H1 (cell line): ENCODE results near the gene ABCA2. TPM values are rescaled to one million over a fixed set of nuclear protein-coding genes. Genes with fewer than 3 reads are reported as not detected.

Experiments
- CTCF ChIA-PET: fragments of 300-600 bp; sonication (Branson Sonifier 250); formaldehyde crosslinking; loops from one replicate; lab custom pipeline; 2021; ENCODE audit not compliant: partially characterized antibody; lab: Charles Lee
- POLR2A ChIA-PET: fragments of 300-600 bp; sonication (Branson Sonifier 250); formaldehyde crosslinking; loops from one replicate; lab custom pipeline; 2021; ENCODE audit warnings: inconsistent platforms; ENCODE audit not compliant: partially characterized antibody; lab: Charles Lee
- DNase-seq, 2 experiments: peaks; one replicate each; pipeline versions ENCODE4 v3.0.0 to v3.0.0-alpha.2; 2010 to 2022; ENCODE audit warnings: low spot score in 2 of 2, low read depth in 1 of 2, mixed read lengths in 1 of 2
- FAIRE-seq: peaks from 2 replicates; lab custom pipeline; 2011; peaks lifted over from hg19 to GRCh38; lab: Jason Lieb, UNC
- H2AFZ ChIP-seq: 2 replicates; pipeline ENCODE4 v1.8.1; 2012; ENCODE audit warnings: low read length, inconsistent platforms
- H2AK5ac ChIP-seq: 2 replicates; pipeline ENCODE4 v1.6.1; 2013; ENCODE audit warnings: low read depth, low read length
- H2BK120ac ChIP-seq: replicated peaks from 2 replicates; pipeline ENCODE3; 2013; ENCODE audit warnings: low read depth, low read length, inconsistent platforms
- H2BK12ac ChIP-seq: 2 replicates; pipeline ENCODE4 v1.6.1; 2013; ENCODE audit warnings: low read depth, low read length
- H2BK15ac ChIP-seq: 2 replicates; pipeline ENCODE4 v1.6.1; 2013; ENCODE audit warnings: low read length
- H2BK20ac ChIP-seq: 2 replicates; pipeline ENCODE4 v1.6.1; 2013; ENCODE audit warnings: low read length
- H2BK5ac ChIP-seq: 2 replicates; pipeline ENCODE4 v1.6.1; 2013; ENCODE audit warnings: low read depth, low read length
- H3K14ac ChIP-seq: 2 replicates; pipeline ENCODE4 v1.6.1; 2013; ENCODE audit warnings: inconsistent platforms; ENCODE audit not compliant: insufficient read length
- H3K18ac ChIP-seq: 2 replicates; pipeline ENCODE4 v1.6.1; 2013; ENCODE audit warnings: low read length; ENCODE audit errors: extremely low read depth
- H3K23ac ChIP-seq: 2 replicates; pipeline ENCODE4 v1.6.1; 2013; ENCODE audit warnings: inconsistent platforms; ENCODE audit not compliant: insufficient read length
- H3K23me2 ChIP-seq: 2 replicates; pipeline ENCODE4 v1.6.1; 2013; ENCODE audit warnings: low read depth, low read length
- H3K27ac ChIP-seq: 2 replicates; pipeline ENCODE4 v1.6.1; 2011; ENCODE audit warnings: low read depth, low read length, inconsistent platforms
- H3K27me3 ChIP-seq, 4 experiments: replicated peaks in 1 of 4; 1 replicate in 1 of 4; 2 replicates in 3 of 4; pipeline versions ENCODE4 v1.6.1 to v1.8.1; 2011 to 2013; ENCODE audit warnings: low read length in 3 of 4, mild to moderate bottlenecking in 3 of 4, inconsistent platforms in 2 of 4, mixed read lengths in 2 of 4, moderate library complexity in 1 of 4; ENCODE audit not compliant: control insufficient read depth in 3 of 4, insufficient read depth in 3 of 4; ENCODE audit errors: extremely low read depth in 1 of 4
- H3K36me3 ChIP-seq, 4 experiments: 2 replicates each; pipeline versions ENCODE4 v1.6.1 to v1.8.1; 2011 to 2013; ENCODE audit warnings: mild to moderate bottlenecking in 4 of 4, low read length in 3 of 4, moderate library complexity in 2 of 4, control low read depth in 1 of 4, inconsistent platforms in 1 of 4; ENCODE audit not compliant: insufficient read depth in 4 of 4, control insufficient read depth in 2 of 4
- H3K4ac ChIP-seq: replicated peaks from 2 replicates; pipeline ENCODE3; 2013; ENCODE audit warnings: low read length, low read depth, mixed read lengths, inconsistent platforms; ENCODE audit not compliant: insufficient read length
- H3K4me1 ChIP-seq, 4 experiments: replicated peaks in 1 of 4; 1 replicate in 1 of 4; 2 replicates in 3 of 4; pipeline versions ENCODE4 v1.6.1 to v1.8.1; 2011 to 2013; ENCODE audit warnings: low read length in 3 of 4, inconsistent platforms in 2 of 4, mixed read lengths in 1 of 4; ENCODE audit not compliant: insufficient read depth in 4 of 4, control insufficient read depth in 3 of 4
- H3K4me2 ChIP-seq, 2 experiments: 2 replicates each; pipeline versions ENCODE4 v1.6.1 to v1.8.1; 2011 to 2013; ENCODE audit warnings: low read depth in 2 of 2, low read length in 2 of 2, control low read depth in 1 of 2, inconsistent platforms in 1 of 2, mild to moderate bottlenecking in 1 of 2; ENCODE audit not compliant: insufficient read depth in 1 of 2
- H3K4me3 ChIP-seq, 4 experiments: fragments of 200-600, 300-600 bp in 1 of 4; sonication (generic), shearing (Covaris generic), sonication (Bioruptor Twin) in 1 of 4; 2 replicates each; pipeline versions ENCODE4 v1.5.1 to v1.8.1; 2011 to 2016; ENCODE audit warnings: low read length in 4 of 4, low read depth in 3 of 4, control low read depth in 2 of 4, inconsistent platforms in 2 of 4, mild to moderate bottlenecking in 2 of 4, mixed read lengths in 1 of 4, moderate library complexity in 1 of 4; ENCODE audit not compliant: insufficient read depth in 2 of 4; ENCODE audit errors: extremely low read depth in 1 of 4
- H3K56ac ChIP-seq: replicated peaks from 2 replicates; pipeline ENCODE3; 2013; ENCODE audit warnings: low read depth, mild to moderate bottlenecking, mixed read lengths, low read length, inconsistent platforms; ENCODE audit not compliant: insufficient read length
- H3K79me1 ChIP-seq: 2 replicates; pipeline ENCODE4 v1.6.1; 2013; ENCODE audit warnings: low read depth, low read length, control low read depth
- H3K79me2 ChIP-seq, 2 experiments: 2 replicates each; pipeline versions ENCODE4 v1.6.1 to v1.8.1; 2012 to 2013; ENCODE audit warnings: low read length in 2 of 2, mild to moderate bottlenecking in 2 of 2, inconsistent platforms in 1 of 2; ENCODE audit not compliant: insufficient read depth in 2 of 2, control insufficient read depth in 1 of 2
- H3K9ac ChIP-seq, 4 experiments: replicated peaks in 1 of 4; 1 replicate in 1 of 4; 2 replicates in 3 of 4; pipeline versions ENCODE4 v1.6.1 to v1.8.1; 2011 to 2013; ENCODE audit warnings: low read depth in 3 of 4, low read length in 3 of 4, control low read depth in 2 of 4, mild to moderate bottlenecking in 2 of 4, moderate library complexity in 2 of 4, inconsistent platforms in 1 of 4; ENCODE audit errors: extremely low read depth in 1 of 4
- H3K9me3 ChIP-seq, 2 experiments: 2 replicates each; pipeline versions ENCODE4 v1.6.1 to v1.8.1; 2012 to 2013; ENCODE audit warnings: mild to moderate bottlenecking in 2 of 2, moderate library complexity in 2 of 2, control low read depth in 1 of 2, inconsistent platforms in 1 of 2, low read depth in 1 of 2, low read length in 1 of 2, mixed read lengths in 1 of 2; ENCODE audit not compliant: insufficient read depth in 2 of 2
- H4K20me1 ChIP-seq, 2 experiments: replicated peaks in 1 of 2; 2 replicates each; pipeline versions ENCODE3 to v1.8.1; 2011 to 2013; ENCODE audit warnings: inconsistent platforms in 2 of 2, low read length in 2 of 2, mild to moderate bottlenecking in 1 of 2; ENCODE audit not compliant: insufficient read depth in 2 of 2, control insufficient read depth in 1 of 2
- H4K5ac ChIP-seq: 2 replicates; pipeline ENCODE4 v1.6.1; 2013; ENCODE audit warnings: low read length, low read depth, mixed read lengths, inconsistent platforms; ENCODE audit not compliant: insufficient read length
- H4K8ac ChIP-seq: 2 replicates; pipeline ENCODE4 v1.8.0; 2013; ENCODE audit warnings: mild to moderate bottlenecking, moderate library complexity, low read length, inconsistent platforms; ENCODE audit not compliant: insufficient read depth; ENCODE audit errors: extremely low read depth
- H4K91ac ChIP-seq: replicated peaks from 2 replicates; pipeline ENCODE3; 2013; ENCODE audit warnings: low read length, mixed read lengths, inconsistent platforms; ENCODE audit not compliant: insufficient read length
- CBX5 ChIP-seq: fragments of 300-800, 300-1000 bp; sonication (generic); IDR thresholded peaks from 2 replicates; pipeline ENCODE4 v1.7.1; 2016; ENCODE audit warnings: antibody characterized with exemption, low read length, low read depth
- CHD2 ChIP-seq: IDR thresholded peaks from 2 replicates; pipeline ENCODE4 v1.6.1; 2012; ENCODE audit warnings: low read length, improper control_type of control experiment
- GABPA ChIP-seq: IDR thresholded peaks from 2 replicates; pipeline ENCODE4 v1.6.1; 2011; ENCODE audit warnings: mild to moderate bottlenecking, low read length, moderate library complexity, borderline replicate concordance; ENCODE audit not compliant: insufficient read depth
- HDAC6 ChIP-seq: IDR thresholded peaks from one replicate; pipeline ENCODE4 v1.7.1; 2012; ENCODE audit warnings: low read depth, mild to moderate bottlenecking, inconsistent platforms, low read length, moderate library complexity
- KDM5A ChIP-seq: fragments of 200-600 bp; IDR thresholded peaks from 2 replicates; pipeline ENCODE4 v1.7.1; 2012; ENCODE audit warnings: mild to moderate bottlenecking, low read length, inconsistent platforms, mixed read lengths
- SIRT6 ChIP-seq: IDR thresholded peaks from one replicate; pipeline ENCODE4 v1.7.1; 2012; ENCODE audit warnings: low read length, inconsistent platforms
- TCF12 ChIP-seq: IDR thresholded peaks from 2 replicates; pipeline ENCODE4 v1.6.1; 2011; ENCODE audit warnings: low read depth, mild to moderate bottlenecking, low read length
- WGBS, 2 experiments: shearing (Covaris generic) in 1 of 2; methylation state at CpG; one replicate each; pipeline versions ENCODE4 v1.1.6 to v1.1.7; 2013 to 2015; ENCODE audit warnings: low lambda C conversion rate in 2 of 2, mixed read lengths in 2 of 2, inconsistent platforms in 1 of 2, low coverage in 1 of 2, missing lambda C conversion rate in 1 of 2; ENCODE audit not compliant: insufficient replicate concordance in 2 of 2, insufficient coverage in 1 of 2, insufficient read length in 1 of 2; ENCODE audit errors: extremely low coverage in 1 of 2, missing lambda C conversion rate in 1 of 2; 5-methylcytosine and 5-hydroxymethylcytosine counted together
- polyA plus RNA-seq, 7 experiments: library from polyadenylated mRNA; depleted of rRNA in 3 of 7; stranded (reverse) in 5 of 7; unstranded in 2 of 7; fragments of >200 nt in 5 of 7; fragments of 200-250 nt in 2 of 7; gene quantifications; 1 replicate in 5 of 7; 2 replicates in 1 of 7; 4 replicates in 1 of 7; pipeline versions ENCODE4 v1.2.1 to v1.2.3, GENCODE V29; 2011 to 2013; ENCODE audit warnings: missing spikeins in 2 of 7, mixed read lengths in 2 of 7
- total RNA-seq: library from RNA; stranded (reverse); fragmentation: NEBNext Ultra II Directional; extraction: Animal tissue kit (Norgen Biotek cat#: 25700); gene quantifications from 2 replicates; pipeline ENCODE4 v1.2.1, GENCODE V29; 2021
- TF ChIP-seq, protein P1 (sequence below): IDR thresholded peaks from 2 replicates; pipeline ENCODE4 v1.6.1; 2012; ENCODE audit warnings: inconsistent platforms
- TF ChIP-seq, protein P2 (sequence below): IDR thresholded peaks from 2 replicates; pipeline ENCODE4 v1.6.1; 2012; ENCODE audit warnings: inconsistent platforms
- TF ChIP-seq, protein P3 (sequence below): IDR thresholded peaks from 2 replicates; pipeline ENCODE4 v1.6.1; 2011; ENCODE audit warnings: low read length, improper control_type of control experiment

ABCA2 gene
- total and polyA plus RNA-seq, 2 of the 8 experiments (the other 6 are each of a cell fraction or from before 2014, with no cell fraction given): 12.5 to 14.3 TPM

DNA sequence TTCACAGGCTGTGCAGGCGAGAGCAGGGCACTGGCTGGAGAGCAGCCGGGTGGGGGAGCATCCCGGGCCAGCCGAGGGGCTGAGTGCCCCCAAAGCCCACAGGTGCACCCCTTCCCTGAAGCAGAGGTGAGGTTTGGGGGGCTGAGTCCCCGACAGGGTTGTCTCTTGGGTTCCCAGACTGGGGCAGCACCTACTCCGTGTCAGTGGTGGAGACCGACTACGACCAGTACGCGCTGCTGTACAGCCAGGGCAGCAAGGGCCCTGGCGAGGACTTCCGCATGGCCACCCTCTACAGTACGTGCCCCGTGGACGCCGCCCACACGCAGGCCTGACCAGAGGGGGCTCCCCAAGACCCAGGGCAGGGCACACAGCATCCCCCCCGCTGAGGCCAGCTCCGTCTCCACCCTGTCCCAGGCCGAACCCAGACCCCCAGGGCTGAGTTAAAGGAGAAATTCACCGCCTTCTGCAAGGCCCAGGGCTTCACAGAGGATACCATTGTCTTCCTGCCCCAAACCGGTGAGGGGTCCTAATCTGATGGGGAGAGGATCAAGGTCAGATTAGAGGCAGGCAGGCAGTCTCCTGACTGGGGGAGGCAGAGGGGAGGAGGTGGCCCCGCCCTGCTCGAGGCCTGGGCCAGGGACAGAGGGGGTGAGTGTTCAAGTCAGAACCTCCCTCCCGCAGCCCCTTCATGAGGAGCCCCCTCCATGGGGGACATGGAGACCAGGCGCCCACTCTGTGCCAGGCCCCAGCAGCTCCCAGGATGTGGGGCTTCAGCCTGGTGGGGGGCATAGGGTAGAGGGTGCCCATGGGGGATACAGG, 48.1 kb downstream of the ABCA2 start:
- Histone ChIP-seq H2AFZ (no peak overlapping the region), H3K27ac (no peak overlapping the region), H3K4me1 (peaks cover 0 to 12% (median 6%) of the 10 kb centered on the region in 4 experiments; a peak in 5 of 7 replicates), H3K79me1 (no peaks in the 10 kb centered on the region), H3K9ac (no peak overlapping the region), H2BK12ac (no peak overlapping the region), H3K9me3 (no peaks in the 10 kb centered on the region), H3K4me2 (no peak overlapping the region), H3K36me3 (no peaks in the 10 kb centered on the region), H3K18ac (no peak overlapping the region), H3K79me2 (no peaks in the 10 kb centered on the region), H4K91ac (no peak overlapping the region), H4K20me1 (peaks cover 0 to 3% of the 10 kb centered on the region in 2 experiments), H3K23me2 (peaks cover 14% of the 10 kb centered on the region; the same call in 1 of the 2 replicates), H2AK5ac (no peak overlapping the region), H3K4me3 (no peak overlapping the region), H3K14ac (no peak overlapping the region), H2BK120ac (no peak overlapping the region), H2BK20ac (no peak overlapping the region), H3K23ac (no peak overlapping the region), H4K5ac (no peak overlapping the region), H4K8ac (no peak overlapping the region), H3K56ac (no peak overlapping the region), H2BK5ac (no peak overlapping the region), H3K4ac (no peak overlapping the region), H2BK15ac (no peak overlapping the region), H3K27me3 (peaks cover 4 to 21% (median 18%) of the 10 kb centered on the region in 4 experiments; a peak in 6 of 7 replicates)
- CTCF ChIA-PET: interaction anchor here (1.7 to 3.0 kb wide), 2 partner anchors 12 to 49 kb away, joined by 6 to 18 read pairs; partner anchors contain the start of genes ABCA2 and PAXX
- no peak for DNase-seq
- FAIRE-seq: no peak
- POLR2A ChIA-PET: interaction anchor here (0.7 to 0.8 kb wide), 2 partner anchors 14 to 208 kb away, joined by 3 read pairs; no protein-coding TSS in a partner anchor
- 86% methylated on average over 24 of the region's 26 CpGs; no CpG with 5 or more reads in 1 of the 2 experiments for WGBS, 2 experiments
- TF ChIP-seq, protein P1, sequence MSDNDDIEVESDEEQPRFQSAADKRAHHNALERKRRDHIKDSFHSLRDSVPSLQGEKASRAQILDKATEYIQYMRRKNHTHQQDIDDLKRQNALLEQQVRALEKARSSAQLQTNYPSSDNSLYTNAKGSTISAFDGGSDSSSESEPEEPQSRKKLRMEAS: no peak
- TF ChIP-seq TCF12 (no peak), CBX5 (no peak), GABPA (no peak), HDAC6 (no peak), SIRT6 (no peak), CHD2 (no peak), KDM5A (no peak)
- TF ChIP-seq, protein P2, sequence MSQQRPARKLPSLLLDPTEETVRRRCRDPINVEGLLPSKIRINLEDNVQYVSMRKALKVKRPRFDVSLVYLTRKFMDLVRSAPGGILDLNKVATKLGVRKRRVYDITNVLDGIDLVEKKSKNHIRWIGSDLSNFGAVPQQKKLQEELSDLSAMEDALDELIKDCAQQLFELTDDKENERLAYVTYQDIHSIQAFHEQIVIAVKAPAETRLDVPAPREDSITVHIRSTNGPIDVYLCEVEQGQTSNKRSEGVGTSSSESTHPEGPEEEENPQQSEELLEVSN: no peak
- TF ChIP-seq, protein P3, sequence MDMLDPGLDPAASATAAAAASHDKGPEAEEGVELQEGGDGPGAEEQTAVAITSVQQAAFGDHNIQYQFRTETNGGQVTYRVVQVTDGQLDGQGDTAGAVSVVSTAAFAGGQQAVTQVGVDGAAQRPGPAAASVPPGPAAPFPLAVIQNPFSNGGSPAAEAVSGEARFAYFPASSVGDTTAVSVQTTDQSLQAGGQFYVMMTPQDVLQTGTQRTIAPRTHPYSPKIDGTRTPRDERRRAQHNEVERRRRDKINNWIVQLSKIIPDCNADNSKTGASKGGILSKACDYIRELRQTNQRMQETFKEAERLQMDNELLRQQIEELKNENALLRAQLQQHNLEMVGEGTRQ: no peak
